AG04450 (cell line): ENCODE measurements around the gene CDX1. TPM values are rescaled to one million over a fixed set of nuclear protein-coding genes. Genes with fewer than 3 reads are reported as not detected.

Experiments
- CTCF ChIA-PET: fragments of 300-600, 350-600 bp; formaldehyde crosslinking; extraction: SDS; loops from one replicate; lab custom pipeline; 2022; ENCODE audit warnings: antibody characterized with exemption, inconsistent platforms; lab: Charles Lee
- POLR2A ChIA-PET: fragments of 350-600 bp; formaldehyde crosslinking; extraction: SDS; loops from one replicate; lab custom pipeline; 2021; ENCODE audit warnings: antibody characterized with exemption, inconsistent platforms; lab: Yijun Ruan, JAX
- DNase-seq: peaks from one replicate; pipeline ENCODE4 v3.0.0-alpha.2; 2011; ENCODE audit warnings: low read depth, low spot score
- H3K27ac ChIP-seq: one replicate; pipeline ENCODE4 v1.5.1; 2012; ENCODE audit warnings: low read depth, low read length, control low read depth
- H3K27me3 ChIP-seq: one replicate; pipeline ENCODE4 v1.6.0; 2012; ENCODE audit warnings: low read length; ENCODE audit not compliant: control insufficient read depth, insufficient read depth
- H3K4me3 ChIP-seq: 2 replicates; pipeline ENCODE4 v1.5.1; 2011; ENCODE audit warnings: mild to moderate bottlenecking, low read depth, low read length, control low read depth
- H3K9me3 ChIP-seq: 2 replicates; pipeline ENCODE4 v1.5.1; 2012; ENCODE audit warnings: low read length; ENCODE audit not compliant: control insufficient read depth, insufficient read depth
- CTCF ChIP-seq: IDR thresholded peaks from 2 replicates; pipeline ENCODE4 v1.5.1; 2011; ENCODE audit warnings: low read depth, low read length, control low read depth, inconsistent platforms
- polyA plus RNA-seq: library from polyadenylated mRNA; depleted of rRNA; stranded (reverse); fragments of >200 nt; gene quantifications from 2 replicates; pipeline ENCODE4 v1.2.3, GENCODE V29; 2011

CDX1 gene
- polyA plus RNA-seq, 1 experiment = 0.30 TPM

GRCh38 chr5:150164211-150164980 is 2.2 kb upstream of the CDX1 start:
- peaks cover 3% of the 10 kb centered on the region for H3K27me3 ChIP-seq
- no peak for DNase-seq
- ChIA-PET CTCF (interaction anchor here (0.6 to 2.5 kb wide), 3 partner anchors 10 to 104 kb away, joined by 4 to 17 read pairs (median 6); no protein-coding TSS in a partner anchor), POLR2A (interaction anchor here (0.5 kb wide), 1 partner anchor 13 kb away, joined by 3 read pairs; no protein-coding TSS in a partner anchor)
- H3K9me3 ChIP-seq = no peaks in the 10 kb centered on the region
- no peak overlapping the region for H3K27ac ChIP-seq
- H3K4me3 ChIP-seq = no peak overlapping the region
- no peak for TF ChIP-seq CTCF

DNA sequence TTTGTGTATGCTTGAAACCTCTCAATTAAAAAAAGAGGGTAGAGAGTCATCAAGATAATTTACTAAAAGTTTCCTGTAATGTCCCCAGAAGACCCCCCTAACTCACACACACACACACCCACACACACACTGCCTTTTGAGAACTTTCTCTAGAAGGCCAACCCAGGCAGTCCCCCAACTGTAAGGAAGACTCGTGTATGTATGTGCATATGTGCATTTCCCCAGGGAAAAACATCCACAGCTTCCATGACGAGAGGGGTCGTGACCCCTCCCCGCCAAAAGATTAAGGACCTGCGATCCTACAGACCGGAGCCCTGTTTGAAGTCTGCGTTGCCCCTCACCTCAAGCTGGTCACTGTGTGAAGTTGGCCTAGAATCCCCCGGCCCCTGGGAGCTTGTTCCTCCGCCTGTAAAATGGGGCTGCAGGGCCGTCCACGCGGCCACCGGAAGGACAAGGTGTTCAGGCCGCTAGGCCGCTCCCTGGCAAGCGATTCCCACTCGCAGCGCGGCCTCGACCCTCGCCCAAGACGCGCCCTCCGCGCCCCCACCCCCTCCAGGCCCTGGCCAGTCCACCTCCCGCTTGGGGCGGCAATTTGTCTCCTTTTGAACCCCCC is 435 bp upstream of the CDX1 start:
- no peak for DNase-seq
- CTCF ChIA-PET = no interaction called here
- Histone ChIP-seq H3K27ac (no peak overlapping the region), H3K27me3 (peaks cover 14% of the 10 kb centered on the region), H3K4me3 (no peak overlapping the region), H3K9me3 (no peaks in the 10 kb centered on the region)
- no peak for TF ChIP-seq CTCF
- POLR2A ChIA-PET = no interaction called here

GRCh38 chr5:150167512-150167850 is 903 bp downstream of the CDX1 start:
- POLR2A ChIA-PET = no interaction called here
- Histone ChIP-seq H3K4me3 (no peak overlapping the region), H3K9me3 (no peaks in the 10 kb centered on the region), H3K27me3 (peaks cover 14% of the 10 kb centered on the region), H3K27ac (no peak overlapping the region)
- no peak for DNase-seq
- no peak for TF ChIP-seq CTCF
- CTCF ChIA-PET = no interaction called here

DNA sequence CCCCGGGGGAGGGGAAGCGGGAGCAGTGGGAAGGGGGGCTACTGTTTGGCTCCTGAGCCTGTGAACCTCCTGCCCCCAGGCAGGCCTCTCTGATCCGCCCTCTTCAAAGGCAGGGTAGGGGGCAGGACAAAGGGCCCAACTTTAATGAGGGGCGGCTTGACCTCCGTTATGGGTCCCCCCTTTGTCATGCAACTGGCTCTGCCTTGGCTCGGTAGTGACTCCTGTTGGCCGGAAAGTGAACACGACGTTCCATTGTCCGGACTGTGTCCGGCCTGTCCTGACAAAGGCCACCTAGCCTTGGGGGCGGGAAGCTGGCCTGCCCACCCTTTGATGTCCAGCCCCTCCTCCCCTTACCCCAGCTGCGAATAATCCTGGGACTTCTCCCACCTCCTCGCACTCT is 1.3 kb downstream of the CDX1 start:
- no peak overlapping the region for H3K27ac ChIP-seq
- POLR2A ChIA-PET = no interaction called here
- no peaks in the 10 kb centered on the region for H3K9me3 ChIP-seq
- TF ChIP-seq CTCF = no peak
- DNase-seq = no peak
- peaks cover 15% of the 10 kb centered on the region for H3K27me3 ChIP-seq
- CTCF ChIA-PET = interaction anchor here (0.7 kb wide), 1 partner anchor 183 kb away, joined by 3 read pairs; no protein-coding TSS in a partner anchor
- H3K4me3 ChIP-seq = no peak overlapping the region

- Histone ChIP-seq H3K27ac (no peak overlapping the region), H3K27me3 (peaks cover 16% of the 10 kb centered on the region), H3K9me3 (no peaks in the 10 kb centered on the region), H3K4me3 (no peak overlapping the region)
- no peak for DNase-seq
- TF ChIP-seq CTCF = no peak
- ChIA-PET POLR2A (no interaction called here), CTCF (interaction anchor here (1.4 kb wide), 1 partner anchor 50 kb away, joined by 4 read pairs; no protein-coding TSS in a partner anchor)
Measured at GRCh38 chr5:150168864-150169263, 2.3 kb downstream of the CDX1 start.
